ENCODE measurements around the gene MYT1.

DNA sequence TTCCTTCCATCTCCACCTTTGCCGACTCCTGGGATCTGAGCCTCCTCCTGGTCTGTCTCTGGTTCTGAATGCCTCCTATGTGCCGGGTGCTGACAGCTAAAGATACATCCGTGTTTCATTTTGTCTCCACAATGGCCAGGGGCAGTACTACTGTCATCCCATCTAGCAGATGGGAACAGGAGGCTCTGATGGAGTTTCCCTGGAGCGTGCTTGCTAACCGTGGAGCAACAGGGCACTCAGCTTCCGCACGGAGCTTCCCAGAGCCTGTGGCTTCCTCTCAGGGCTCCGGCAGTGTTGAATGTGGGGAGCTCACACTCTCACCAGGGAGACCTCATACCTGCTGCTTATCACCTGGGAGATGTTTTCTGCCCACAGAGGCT is 45.0 kb upstream of the MYT1 start:
- TF ChIP-seq EP300 (IDR thresholded peaks at IDR 0.05; ENCODE audit: borderline replicate concordance) (no peak), NFIC (IDR thresholded peaks at IDR 0.05) (no peak), RAD21 (IDR thresholded peaks at IDR 0.05; ENCODE audit: low read depth) (no peak), TEAD4 (IDR thresholded peaks at IDR 0.05) (no peak), TAF1 (IDR thresholded peaks at IDR 0.05; ENCODE audit: low read depth) (no peak), YY1 (IDR thresholded peaks at IDR 0.05; ENCODE audit: low read depth) (no peak), FOXM1 (IDR thresholded peaks at IDR 0.05; ENCODE audit: borderline replicate concordance, low read depth) (no peak), CREB1 (IDR thresholded peaks at IDR 0.05; ENCODE audit: low read depth) (no peak), CEBPB (IDR thresholded peaks at IDR 0.05) (no peak)
- TF ChIP-seq, protein P1, sequence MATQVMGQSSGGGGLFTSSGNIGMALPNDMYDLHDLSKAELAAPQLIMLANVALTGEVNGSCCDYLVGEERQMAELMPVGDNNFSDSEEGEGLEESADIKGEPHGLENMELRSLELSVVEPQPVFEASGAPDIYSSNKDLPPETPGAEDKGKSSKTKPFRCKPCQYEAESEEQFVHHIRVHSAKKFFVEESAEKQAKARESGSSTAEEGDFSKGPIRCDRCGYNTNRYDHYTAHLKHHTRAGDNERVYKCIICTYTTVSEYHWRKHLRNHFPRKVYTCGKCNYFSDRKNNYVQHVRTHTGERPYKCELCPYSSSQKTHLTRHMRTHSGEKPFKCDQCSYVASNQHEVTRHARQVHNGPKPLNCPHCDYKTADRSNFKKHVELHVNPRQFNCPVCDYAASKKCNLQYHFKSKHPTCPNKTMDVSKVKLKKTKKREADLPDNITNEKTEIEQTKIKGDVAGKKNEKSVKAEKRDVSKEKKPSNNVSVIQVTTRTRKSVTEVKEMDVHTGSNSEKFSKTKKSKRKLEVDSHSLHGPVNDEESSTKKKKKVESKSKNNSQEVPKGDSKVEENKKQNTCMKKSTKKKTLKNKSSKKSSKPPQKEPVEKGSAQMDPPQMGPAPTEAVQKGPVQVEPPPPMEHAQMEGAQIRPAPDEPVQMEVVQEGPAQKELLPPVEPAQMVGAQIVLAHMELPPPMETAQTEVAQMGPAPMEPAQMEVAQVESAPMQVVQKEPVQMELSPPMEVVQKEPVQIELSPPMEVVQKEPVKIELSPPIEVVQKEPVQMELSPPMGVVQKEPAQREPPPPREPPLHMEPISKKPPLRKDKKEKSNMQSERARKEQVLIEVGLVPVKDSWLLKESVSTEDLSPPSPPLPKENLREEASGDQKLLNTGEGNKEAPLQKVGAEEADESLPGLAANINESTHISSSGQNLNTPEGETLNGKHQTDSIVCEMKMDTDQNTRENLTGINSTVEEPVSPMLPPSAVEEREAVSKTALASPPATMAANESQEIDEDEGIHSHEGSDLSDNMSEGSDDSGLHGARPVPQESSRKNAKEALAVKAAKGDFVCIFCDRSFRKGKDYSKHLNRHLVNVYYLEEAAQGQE (IDR thresholded peaks at IDR 0.05; ENCODE audit: low read depth), result no peak
- TF ChIP-seq, protein P2, sequence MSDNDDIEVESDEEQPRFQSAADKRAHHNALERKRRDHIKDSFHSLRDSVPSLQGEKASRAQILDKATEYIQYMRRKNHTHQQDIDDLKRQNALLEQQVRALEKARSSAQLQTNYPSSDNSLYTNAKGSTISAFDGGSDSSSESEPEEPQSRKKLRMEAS (IDR thresholded peaks at IDR 0.05), result no peak

Measured in Ishikawa (cell line).